GM18868 (cell line): ENCODE measurements around the gene USP53.
A peak's percentile ranks its signal among the peaks of the same experiment; 100 is the strongest.
"Not testable (repeated sequence)": the region's sequence is repeated elsewhere in the genome, so short reads cannot be mapped to it uniquely, and the experiment has no call there.

Experiments
- ATAC-seq: cut with Tn5 transposase; IDR thresholded peaks from one replicate; pipeline ENCODE4 v1.9.1; 2021; ENCODE audit warnings: mild to moderate bottlenecking, moderate library complexity; ENCODE audit not compliant: unreplicated experiment

Gene USP53

DNA sequence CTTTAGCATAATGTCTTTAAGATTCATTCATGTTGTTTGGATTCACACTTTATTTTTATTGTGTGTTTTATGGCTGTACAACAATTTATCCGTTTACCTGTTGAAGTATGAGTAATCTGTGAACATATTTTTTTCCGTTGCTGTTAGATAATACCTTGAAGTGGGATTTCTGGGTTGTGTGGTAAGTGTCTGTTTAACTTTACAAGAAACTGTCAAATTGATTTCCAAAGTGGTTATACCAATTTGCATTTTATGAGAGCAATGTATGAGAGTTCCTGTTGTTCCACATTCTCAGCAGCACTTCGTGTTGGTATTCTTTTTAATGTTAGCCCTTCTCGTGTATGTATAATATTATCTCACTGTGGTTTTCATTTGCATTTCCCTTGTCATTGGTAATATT is 53.6 kb downstream of the USP53 start:
- no peak for ATAC-seq

GRCh38 chr4:119268466-119268865 is 56.0 kb downstream of the USP53 start:
- ATAC-seq, result no peak

DNA sequence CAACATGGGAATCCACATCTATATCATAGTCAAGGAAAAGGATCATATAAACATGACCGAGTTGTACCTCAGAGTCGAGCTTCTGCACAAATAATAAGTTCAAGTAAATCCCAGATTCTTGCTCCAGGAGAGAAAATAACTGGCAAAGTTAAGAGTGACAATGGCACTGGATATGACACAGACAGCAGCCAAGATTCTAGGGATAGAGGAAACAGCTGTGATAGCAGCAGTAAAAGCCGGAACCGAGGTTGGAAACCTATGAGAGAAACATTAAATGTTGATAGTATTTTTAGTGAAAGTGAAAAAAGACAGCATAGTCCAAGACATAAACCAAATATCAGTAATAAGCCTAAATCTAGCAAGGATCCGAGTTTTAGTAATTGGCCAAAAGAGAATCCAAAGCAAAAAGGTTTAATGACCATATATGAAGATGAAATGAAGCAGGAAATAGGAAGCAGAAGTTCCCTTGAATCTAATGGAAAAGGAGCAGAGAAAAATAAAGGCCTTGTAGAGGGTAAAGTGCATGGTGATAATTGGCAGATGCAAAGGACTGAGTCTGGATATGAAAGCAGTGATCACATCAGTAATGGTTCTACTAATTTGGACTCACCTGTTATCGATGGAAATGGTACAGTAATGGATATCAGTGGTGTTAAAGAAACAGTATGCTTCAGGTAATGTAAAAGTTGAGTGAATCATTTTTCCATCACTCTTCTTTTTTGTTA is 59.0 kb downstream of the USP53 start:
- no peak for ATAC-seq

- not testable (repeated sequence) for ATAC-seq
These were observed 67.0 kb downstream of the USP53 start for GRCh38 chr4:119279541-119279940.

- ATAC-seq, result not testable (repeated sequence)
These were observed 67.4 kb downstream of the USP53 start for GRCh38 chr4:119279945-119280344.

- ATAC-seq, result no peak
These were observed 68.9 kb downstream of the USP53 start for GRCh38 chr4:119281393-119281792.

DNA sequence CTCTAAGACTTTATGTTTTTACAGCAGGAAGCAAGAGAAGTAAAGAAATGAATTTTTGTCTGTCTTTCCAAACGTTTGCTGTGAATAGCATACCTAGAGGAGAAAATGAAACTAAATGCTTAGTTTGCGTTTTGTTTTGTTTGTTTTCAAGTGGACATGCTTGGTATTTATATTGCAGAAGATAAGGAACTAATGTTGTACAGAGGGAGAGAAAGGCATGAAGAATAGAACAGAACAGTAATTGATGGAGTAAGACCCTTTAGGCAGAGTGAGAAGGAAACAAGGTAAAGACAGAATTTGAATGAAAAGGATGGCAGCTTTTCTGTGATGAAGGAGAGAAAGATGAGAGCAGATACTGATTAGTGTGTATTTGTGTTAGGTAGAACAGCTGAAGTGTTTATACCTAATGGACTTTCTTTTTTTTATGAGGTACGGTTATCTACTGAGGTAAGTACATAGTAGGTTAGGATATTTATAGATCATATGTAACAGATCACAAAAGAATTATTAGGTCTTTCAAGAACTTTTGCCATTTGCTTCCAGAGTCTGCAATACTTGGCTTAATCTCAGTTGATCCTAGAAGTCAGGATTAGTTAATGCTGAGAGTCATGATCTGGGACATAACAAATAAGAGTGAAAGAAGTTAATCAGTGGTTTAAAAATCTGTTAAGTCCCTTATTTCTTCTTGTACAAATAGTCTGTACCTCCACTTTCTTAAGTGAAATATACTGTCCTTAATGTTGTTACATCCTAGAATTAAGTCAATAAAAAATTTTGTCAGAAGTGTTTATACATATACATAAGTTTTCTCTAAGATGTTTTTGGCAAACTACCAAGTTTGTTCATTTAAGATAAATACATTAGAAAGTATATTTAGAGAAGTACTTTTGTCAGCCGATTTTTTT is 72.6 kb downstream of the USP53 start:
- ATAC-seq, result peak; percentile 60

GRCh38 chr4:119286377-119287002 is 74.0 kb downstream of the USP53 start:
- ATAC-seq, result no peak

DNA sequence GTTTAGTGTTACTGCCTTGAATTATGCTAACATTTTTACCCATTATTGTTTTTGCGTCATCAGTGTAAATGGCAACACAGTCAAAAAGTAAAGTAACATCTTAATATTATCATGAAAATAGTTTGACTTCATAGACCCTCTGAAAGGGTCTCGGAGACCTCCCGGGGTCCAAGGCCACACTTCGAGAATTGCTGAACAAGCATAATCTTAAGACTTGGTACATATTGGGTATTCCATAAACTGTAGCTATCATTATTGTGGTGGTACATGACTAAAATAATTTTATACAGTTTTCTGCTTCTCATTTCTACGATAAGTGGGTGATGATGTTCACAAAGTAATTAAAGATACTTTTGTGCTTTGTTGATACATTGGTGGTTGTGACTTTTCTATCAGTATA is 76.8 kb downstream of the USP53 start:
- no peak for ATAC-seq

DNA sequence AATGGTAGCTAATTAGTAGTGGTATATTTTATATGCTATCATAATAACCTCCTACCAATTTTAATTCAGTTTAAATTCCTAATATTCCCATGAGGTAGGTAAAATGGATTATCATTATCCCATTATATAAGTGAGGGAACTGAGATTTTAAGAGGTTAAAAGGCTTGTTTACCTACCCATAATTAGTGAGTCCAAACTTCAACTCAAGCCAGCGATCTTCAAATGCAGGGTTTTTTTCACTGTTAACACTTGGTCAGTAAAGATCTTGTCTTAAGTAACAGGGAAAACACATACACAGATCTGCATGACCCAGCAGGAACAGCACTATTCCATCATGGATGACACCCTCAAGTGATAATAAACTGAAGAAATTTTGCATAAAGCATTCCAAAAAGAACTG is 78.1 kb downstream of the USP53 start:
- ATAC-seq, result no peak

DNA sequence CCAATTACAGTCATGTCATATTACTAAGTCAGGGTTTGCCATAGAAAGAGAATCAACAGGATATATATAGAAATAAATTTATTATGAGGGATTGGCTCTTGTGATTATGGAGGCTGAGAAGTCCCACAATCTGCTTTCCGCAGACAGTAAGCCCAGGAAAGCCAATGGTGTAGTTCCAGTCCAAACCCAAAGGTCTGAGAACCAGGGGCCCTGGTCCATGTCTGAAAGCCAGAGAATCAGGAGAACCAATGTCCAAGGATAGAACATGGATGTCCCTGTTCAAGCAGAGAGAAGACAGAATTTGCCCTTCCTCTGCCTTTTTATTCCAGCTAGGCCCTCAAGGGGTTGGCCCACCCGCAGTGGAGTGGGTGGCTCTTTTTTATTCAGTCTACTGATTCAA is 83.8 kb downstream of the USP53 start:
- ATAC-seq, result no peak

- no peak for ATAC-seq
These were observed 85.3 kb downstream of the USP53 start for GRCh38 chr4:119297795-119298194.

GRCh38 chr4:119299260-119299671 is 86.8 kb downstream of the USP53 start:
- no peak for ATAC-seq

DNA sequence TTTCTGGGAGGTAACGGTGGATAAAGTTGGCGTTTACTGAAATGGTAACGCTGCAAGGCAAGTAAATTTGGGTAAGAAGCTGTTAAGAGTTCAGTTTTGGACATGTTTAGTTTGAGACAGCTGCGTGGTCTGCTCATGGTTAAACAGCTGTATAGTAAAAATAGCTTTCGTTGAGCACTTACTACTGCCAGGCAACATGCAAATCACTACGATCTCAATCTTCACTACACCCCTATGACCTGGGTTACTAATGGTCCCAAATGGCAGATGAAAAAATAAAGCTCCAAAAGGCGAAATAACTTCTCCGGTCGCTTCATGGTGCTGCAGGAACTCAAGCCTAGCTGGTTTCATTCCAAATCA is 87.2 kb downstream of the USP53 start:
- peak; percentile 40 for ATAC-seq

- peak; percentile 94 for ATAC-seq
These were observed 87.8 kb downstream of the USP53 start for GRCh38 chr4:119300101-119300978.

DNA sequence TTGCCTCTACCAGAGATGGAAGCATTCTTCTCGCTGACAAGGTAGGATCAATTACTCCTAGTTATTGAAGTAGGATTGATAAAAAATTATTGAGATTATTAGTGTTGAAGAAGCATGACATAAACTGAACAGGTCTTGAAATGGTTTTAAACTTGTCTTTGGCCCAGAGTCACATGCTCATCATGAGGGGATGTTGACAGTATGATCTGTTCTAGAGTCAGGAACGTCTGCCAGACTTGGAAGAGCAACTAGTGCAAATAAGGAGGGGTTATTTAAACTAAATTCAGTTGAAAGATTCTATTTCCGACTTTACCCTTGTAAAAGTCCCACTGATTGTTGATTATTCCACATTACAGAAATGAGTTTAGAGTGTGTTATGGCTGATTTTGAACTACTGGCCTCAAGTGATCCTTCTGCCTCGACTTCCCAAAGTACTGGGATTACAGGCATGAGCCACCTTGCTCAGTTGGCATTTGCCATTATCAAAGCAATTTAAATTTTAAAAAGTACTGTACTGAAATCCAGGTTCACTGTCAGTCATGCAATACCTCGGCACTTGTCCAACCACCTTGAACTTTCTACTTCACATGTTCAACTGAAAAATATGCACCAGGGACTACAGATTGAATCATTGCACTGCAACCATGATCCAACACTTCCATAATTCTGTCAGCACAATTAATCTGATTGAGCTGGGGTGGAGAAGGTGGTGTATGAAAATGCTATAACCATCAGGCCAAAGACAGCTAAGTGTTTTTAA is 89.7 kb downstream of the USP53 start:
- ATAC-seq, result no peak

GRCh38 chr4:119303587-119304305 is 91.2 kb downstream of the USP53 start:
- ATAC-seq, result no peak

DNA sequence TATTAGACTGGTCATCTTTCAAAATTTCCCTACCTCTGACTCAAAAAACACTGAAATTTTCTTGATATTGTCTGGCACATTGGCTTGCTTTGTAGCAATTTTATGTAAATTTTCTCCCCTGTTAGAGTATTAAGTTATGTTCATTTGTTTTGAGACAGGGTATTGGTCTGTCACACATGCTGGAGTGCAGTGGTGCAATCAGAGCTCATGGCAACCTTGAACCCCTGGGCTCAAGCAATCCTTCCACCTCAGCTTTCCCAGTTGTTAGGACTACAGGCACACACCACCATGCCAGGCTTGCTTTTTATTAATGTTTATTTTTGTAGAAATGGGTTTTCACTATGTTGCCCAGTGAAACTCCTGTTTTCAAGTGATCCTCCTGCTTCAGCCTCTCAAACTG is 91.9 kb downstream of the USP53 start:
- no peak for ATAC-seq

DNA sequence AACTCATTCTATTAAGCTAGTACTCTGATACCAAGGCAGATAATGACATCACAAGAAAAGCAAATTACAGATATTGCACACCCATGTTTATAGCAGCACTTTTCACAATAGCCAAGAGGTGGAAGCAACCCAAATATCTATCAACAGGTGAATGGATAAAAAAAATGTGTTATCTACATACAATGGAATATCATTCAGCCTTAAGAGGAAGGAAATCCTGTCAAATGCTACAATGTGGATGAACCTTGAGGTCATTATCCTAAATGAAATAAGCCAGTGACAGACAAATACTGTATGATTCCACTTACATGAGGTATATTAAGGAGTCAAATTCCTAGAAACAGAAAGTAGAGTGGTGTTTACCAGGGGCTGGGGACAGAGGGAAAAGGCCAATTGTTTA is 95.1 kb downstream of the USP53 start:
- no peak for ATAC-seq
